ENCODE results near the gene LRRC18. TPM values are rescaled to one million over a fixed set of nuclear protein-coding genes. Genes with fewer than 3 reads are reported as not detected.

Gene LRRC18
- total RNA-seq, 1 donor from 2014 or later: 3.3 TPM

- no peak overlapping the region for H3K4me3 ChIP-seq
- H3K36me3 ChIP-seq: no peaks in the 10 kb centered on the region
- no peak overlapping the region for H3K27ac ChIP-seq
- no peaks in the 10 kb centered on the region for H3K4me1 ChIP-seq
- TF ChIP-seq, protein P1, sequence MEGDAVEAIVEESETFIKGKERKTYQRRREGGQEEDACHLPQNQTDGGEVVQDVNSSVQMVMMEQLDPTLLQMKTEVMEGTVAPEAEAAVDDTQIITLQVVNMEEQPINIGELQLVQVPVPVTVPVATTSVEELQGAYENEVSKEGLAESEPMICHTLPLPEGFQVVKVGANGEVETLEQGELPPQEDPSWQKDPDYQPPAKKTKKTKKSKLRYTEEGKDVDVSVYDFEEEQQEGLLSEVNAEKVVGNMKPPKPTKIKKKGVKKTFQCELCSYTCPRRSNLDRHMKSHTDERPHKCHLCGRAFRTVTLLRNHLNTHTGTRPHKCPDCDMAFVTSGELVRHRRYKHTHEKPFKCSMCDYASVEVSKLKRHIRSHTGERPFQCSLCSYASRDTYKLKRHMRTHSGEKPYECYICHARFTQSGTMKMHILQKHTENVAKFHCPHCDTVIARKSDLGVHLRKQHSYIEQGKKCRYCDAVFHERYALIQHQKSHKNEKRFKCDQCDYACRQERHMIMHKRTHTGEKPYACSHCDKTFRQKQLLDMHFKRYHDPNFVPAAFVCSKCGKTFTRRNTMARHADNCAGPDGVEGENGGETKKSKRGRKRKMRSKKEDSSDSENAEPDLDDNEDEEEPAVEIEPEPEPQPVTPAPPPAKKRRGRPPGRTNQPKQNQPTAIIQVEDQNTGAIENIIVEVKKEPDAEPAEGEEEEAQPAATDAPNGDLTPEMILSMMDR (IDR thresholded peaks at IDR 0.05): no peak
- H3K27me3 ChIP-seq (ENCODE audit: low read depth): no peaks in the 10 kb centered on the region
- intact Hi-C loops (cut with DNase I): no loop called here
- no peak for ATAC-seq
- no peaks in the 10 kb centered on the region for H3K9me3 ChIP-seq
- DNase-seq: no peak
Observed at GRCh38 chr10:48946332-48946731, 6.7 kb upstream of the LRRC18 start.

DNA sequence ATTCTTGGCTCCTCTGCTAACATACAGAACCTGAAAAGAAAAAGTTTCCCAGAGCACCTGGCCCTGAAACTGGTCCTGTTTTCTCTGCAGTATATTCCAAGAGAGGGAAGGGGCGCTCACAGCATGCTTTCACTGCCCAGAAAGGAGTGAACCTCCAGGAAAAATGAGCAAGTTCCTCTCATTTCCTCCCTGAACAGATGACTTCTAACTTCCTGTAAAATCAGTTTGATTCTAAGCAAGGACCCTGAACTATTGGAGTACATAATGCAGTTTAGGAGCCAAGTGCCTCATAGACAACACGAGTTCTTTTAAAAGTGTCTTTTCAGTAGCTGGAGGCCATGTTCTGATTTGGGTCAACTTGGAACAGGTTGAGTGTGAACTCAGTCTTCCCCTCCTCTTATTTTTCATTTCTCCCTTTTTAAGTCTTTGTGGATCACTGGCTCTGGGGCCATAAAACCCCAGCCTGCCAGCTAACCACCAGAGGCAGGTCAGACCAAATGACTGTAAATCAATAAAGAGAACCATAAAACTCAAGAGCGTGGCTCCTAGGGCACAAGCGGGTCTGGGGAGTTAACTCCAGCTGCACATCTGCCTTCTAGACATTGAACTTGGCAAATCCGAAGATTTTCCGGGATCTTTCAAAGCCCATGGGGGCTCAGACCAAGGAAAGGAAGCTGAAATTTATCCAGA lies 5.9 kb upstream of the LRRC18 start:
- intact Hi-C loops (cut with DNase I): no loop called here
- no peak for ATAC-seq

GRCh38 chr10:48944171-48944570 lies 4.5 kb upstream of the LRRC18 start:
- intact Hi-C loops (cut with DNase I): no loop called here

More for the DNA sequence above, 5.9 kb upstream of the LRRC18 start:
- DNase-seq: no peak
- H3K36me3 ChIP-seq: no peaks in the 10 kb centered on the region
- no peak overlapping the region for H3K4me3 ChIP-seq
- no peak overlapping the region for H3K27ac ChIP-seq
- no peaks in the 10 kb centered on the region for H3K27me3 ChIP-seq (ENCODE audit: low read depth)
- H3K4me1 ChIP-seq: no peaks in the 10 kb centered on the region
- no peaks in the 10 kb centered on the region for H3K9me3 ChIP-seq
- TF ChIP-seq, protein P1 (IDR thresholded peaks at IDR 0.05): no peak

DNA sequence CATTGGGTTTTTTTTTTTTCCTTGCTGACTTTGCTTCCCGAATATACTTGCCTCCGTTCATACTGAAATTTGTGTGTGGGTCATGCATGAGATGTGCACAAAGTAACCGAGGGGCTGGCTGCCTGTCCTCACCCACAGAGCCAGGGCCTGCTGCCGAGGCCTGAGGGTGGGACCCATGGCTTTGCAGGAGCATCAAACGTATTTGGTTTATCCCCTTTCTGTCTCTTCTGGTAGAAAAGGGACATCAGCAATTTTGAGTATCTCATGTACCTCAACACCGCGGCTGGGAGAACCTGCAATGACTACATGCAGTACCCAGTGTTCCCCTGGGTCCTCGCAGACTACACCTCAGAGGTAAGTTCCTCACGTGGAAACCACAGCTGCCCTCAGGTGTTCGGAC lies 3.5 kb upstream of the LRRC18 start:
- H3K36me3 ChIP-seq: no peaks in the 10 kb centered on the region
- no peaks in the 10 kb centered on the region for H3K27me3 ChIP-seq (ENCODE audit: low read depth)
- no peaks in the 10 kb centered on the region for H3K4me1 ChIP-seq
- no peaks in the 10 kb centered on the region for H3K9me3 ChIP-seq
- intact Hi-C loops (cut with DNase I): no loop called here
- no peak overlapping the region for H3K27ac ChIP-seq
- H3K4me3 ChIP-seq: no peak overlapping the region
- DNase-seq: no peak
- ATAC-seq: no peak
- TF ChIP-seq, protein P1 (IDR thresholded peaks at IDR 0.05): no peak

More at GRCh38 chr10:48944171-48944570, 4.5 kb upstream of the LRRC18 start:
- TF ChIP-seq, protein P1 (IDR thresholded peaks at IDR 0.05): no peak
- DNase-seq (no peak), ATAC-seq (no peak)
- no peak overlapping the region for H3K27ac ChIP-seq
- H3K4me3 ChIP-seq: no peak overlapping the region
- no peaks in the 10 kb centered on the region for H3K4me1 ChIP-seq
- H3K36me3 ChIP-seq: no peaks in the 10 kb centered on the region
- no peaks in the 10 kb centered on the region for H3K9me3 ChIP-seq
- H3K27me3 ChIP-seq (ENCODE audit: low read depth): no peaks in the 10 kb centered on the region

DNA sequence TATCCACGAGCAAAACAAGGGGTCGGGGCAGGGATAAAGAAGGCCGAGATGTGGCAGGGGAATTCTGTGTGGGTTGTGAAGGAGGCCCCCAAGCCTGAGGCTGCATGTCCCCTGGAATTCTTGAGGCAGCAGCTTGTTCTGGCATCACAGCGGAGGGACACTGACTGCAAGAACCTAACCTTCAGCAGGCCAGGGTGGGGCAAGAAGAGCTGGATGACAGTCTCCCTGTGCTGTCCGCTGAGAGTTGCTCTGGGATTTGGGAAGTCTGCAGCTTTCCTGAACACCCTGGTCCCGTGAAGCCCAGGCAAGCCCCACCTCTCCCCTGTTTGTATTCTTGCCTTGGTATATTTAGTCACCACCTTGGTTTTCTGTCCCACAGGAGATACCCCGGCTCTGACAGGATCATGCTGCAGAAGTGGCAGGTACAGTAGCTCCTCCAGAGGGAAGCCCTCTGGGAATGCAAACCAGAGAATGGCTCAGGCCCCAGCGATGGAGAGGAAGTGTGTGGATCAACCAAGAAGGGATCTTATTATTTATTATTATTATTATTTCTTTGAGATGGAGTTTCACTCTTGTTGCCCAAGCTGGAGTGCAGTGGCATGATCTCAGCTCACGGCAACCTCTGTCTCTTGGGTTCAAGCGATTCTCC lies 1.9 kb upstream of the LRRC18 start:
- no peaks in the 10 kb centered on the region for H3K4me1 ChIP-seq
- H3K36me3 ChIP-seq: no peaks in the 10 kb centered on the region
- H3K4me3 ChIP-seq: no peak overlapping the region
- TF ChIP-seq, protein P1 (IDR thresholded peaks at IDR 0.05): no peak
- H3K9me3 ChIP-seq: no peaks in the 10 kb centered on the region
- no peak for ATAC-seq
- no peak overlapping the region for H3K27ac ChIP-seq
- DNase-seq: no peak
- intact Hi-C loops (cut with DNase I): no loop called here
- no peaks in the 10 kb centered on the region for H3K27me3 ChIP-seq (ENCODE audit: low read depth)

Data from lower lobe of right lung (tissue), 2 donors.